ENCODE measurements around the gene MRPL49. TPM values are rescaled to one million over a fixed set of nuclear protein-coding genes. Genes with fewer than 3 reads are reported as not detected.
A peak's percentile ranks its signal among the peaks of the same experiment; 100 is the strongest.

The MRPL49 gene
- total RNA-seq, 1 experiment from 2014 or later = 111 TPM

DNA sequence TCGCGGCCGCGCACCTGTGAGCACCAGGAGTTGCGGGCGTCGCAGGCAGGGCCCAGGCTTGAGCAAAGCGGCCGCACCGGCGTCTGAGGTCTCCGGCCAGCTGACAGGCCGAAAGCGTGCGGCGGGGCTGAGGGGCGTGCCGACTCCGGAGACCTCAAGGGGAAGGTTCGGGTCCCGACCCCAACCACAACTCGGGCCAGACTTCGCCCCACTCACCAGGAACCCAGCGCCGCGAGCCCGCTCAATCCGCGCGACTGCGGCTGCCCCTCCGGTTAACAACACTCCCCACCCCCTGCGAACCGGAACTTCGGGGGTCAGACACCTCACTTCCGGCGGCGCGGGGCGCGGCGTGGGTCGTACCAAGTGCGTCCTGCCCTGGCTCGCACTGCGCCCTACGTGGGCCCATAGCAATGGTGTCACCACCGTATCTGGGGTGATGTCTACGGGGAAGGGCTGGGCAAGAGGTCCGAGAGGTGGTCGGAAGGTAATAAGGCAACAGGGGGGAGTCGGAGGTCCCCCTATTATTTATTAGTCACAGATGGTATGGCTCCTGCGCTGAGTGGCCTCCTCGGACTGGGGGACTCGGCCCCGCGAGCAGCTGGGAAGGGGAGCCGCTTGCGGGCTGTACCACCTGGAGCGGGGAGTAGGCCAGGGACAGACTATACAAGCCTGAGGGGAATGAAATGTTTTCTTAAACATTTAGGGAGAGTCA is 12.3 kb downstream of the MRPL49 start, which contains the start of gene SYVN1:
Gene SYVN1, minus strand, starts transcription at position 280 of the 712 bp plus-strand sequence. CDS start 918 bp downstream, outside the sequence.
- peak within 1 kb of the TSS; percentile 91 to 96 for H3K4me3 ChIP-seq (ENCODE audit: low read depth in 2 of 2, low read length in 2 of 2)
- intact Hi-C loops (cut with micrococcal nuclease; ENCODE audit: unreplicated experiment) = loop anchor here (10.0 kb wide), 1 partner anchor 50 kb away; the partner anchor contains the start of gene CAPN1
- DNase-seq (ENCODE audit: low read depth, low spot score) (peak; percentile 95), ATAC-seq (peak; percentile 90)
- no peaks in the 10 kb centered on the region for H3K27me3 ChIP-seq (ENCODE audit: control insufficient read depth, insufficient read depth, low read length)
- no peaks in the 10 kb centered on the region for H3K9me3 ChIP-seq (ENCODE audit: control insufficient read depth, insufficient read depth, low read depth, low read length)
- in situ Hi-C loops (cut with HindIII; ENCODE audit: low pct_unique_long_range_greater_than_20kb, low sequenced_read_pairs) = no loop called here
- ChIA-PET CTCF (interaction anchor here (0.7 to 1.5 kb wide), 2 partner anchors 14 to 182 kb away, joined by 3 read pairs; no protein-coding TSS in a partner anchor), POLR2A (interaction anchor here (0.6 to 2.3 kb wide), 2 partner anchors 11 to 12 kb away, joined by 3 to 10 read pairs; partner anchors contain the start of genes FAU and MRPL49)
- peak within 1 kb of the TSS; percentile 99 for H3K27ac ChIP-seq (ENCODE audit: low read length)
- TF ChIP-seq, protein P1, sequence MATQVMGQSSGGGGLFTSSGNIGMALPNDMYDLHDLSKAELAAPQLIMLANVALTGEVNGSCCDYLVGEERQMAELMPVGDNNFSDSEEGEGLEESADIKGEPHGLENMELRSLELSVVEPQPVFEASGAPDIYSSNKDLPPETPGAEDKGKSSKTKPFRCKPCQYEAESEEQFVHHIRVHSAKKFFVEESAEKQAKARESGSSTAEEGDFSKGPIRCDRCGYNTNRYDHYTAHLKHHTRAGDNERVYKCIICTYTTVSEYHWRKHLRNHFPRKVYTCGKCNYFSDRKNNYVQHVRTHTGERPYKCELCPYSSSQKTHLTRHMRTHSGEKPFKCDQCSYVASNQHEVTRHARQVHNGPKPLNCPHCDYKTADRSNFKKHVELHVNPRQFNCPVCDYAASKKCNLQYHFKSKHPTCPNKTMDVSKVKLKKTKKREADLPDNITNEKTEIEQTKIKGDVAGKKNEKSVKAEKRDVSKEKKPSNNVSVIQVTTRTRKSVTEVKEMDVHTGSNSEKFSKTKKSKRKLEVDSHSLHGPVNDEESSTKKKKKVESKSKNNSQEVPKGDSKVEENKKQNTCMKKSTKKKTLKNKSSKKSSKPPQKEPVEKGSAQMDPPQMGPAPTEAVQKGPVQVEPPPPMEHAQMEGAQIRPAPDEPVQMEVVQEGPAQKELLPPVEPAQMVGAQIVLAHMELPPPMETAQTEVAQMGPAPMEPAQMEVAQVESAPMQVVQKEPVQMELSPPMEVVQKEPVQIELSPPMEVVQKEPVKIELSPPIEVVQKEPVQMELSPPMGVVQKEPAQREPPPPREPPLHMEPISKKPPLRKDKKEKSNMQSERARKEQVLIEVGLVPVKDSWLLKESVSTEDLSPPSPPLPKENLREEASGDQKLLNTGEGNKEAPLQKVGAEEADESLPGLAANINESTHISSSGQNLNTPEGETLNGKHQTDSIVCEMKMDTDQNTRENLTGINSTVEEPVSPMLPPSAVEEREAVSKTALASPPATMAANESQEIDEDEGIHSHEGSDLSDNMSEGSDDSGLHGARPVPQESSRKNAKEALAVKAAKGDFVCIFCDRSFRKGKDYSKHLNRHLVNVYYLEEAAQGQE (IDR thresholded peaks at IDR 0.05; ENCODE audit: insufficient read depth in 1 of 2, low read depth in 2 of 2, low read length in 1 of 2) = peak in 1 of 2 experiments; percentile 59; a peak in 1 of 4 replicates
- peak; percentile 78; the same call in 1 of the 2 replicates for TF ChIP-seq TCF7L2 (IDR thresholded peaks at IDR 0.05; ENCODE audit: low read depth, low read length)
- TF ChIP-seq CTCF (IDR thresholded peaks at IDR 0.05) = no peak
- TF ChIP-seq SIN3A (IDR thresholded peaks at IDR 0.05; ENCODE audit: borderline replicate concordance, insufficient read depth, low read depth, low read length) = peak; percentile 78; the same call in 1 of the 2 replicates
- TF ChIP-seq POLR2AphosphoS5 (IDR thresholded peaks at IDR 0.05; ENCODE audit: low read depth, low read length) = peak; percentile 84
- peaks cover 16% of the 10 kb centered on the region for H3K4me1 ChIP-seq (ENCODE audit: control insufficient read depth, insufficient read depth, low read length)
- BruUV-seq (replicated peaks) = no TSS peak
- H3K36me3 ChIP-seq (ENCODE audit: control insufficient read depth, insufficient read depth, low read length) = peaks cover 7% of the 10 kb centered on the region; the same call in 1 of the 2 replicates

GRCh38 chr11:65134952-65135632 is 13.0 kb downstream of the MRPL49 start:
- H3K4me1 ChIP-seq (ENCODE audit: control insufficient read depth, insufficient read depth, low read length) = peaks cover 16% of the 10 kb centered on the region
- DNase-seq (ENCODE audit: low read depth, low spot score) (no peak), ATAC-seq (peak; percentile 93)
- intact Hi-C loops (cut with micrococcal nuclease; ENCODE audit: unreplicated experiment) = loop anchor here (10.0 kb wide), 1 partner anchor 50 kb away; the partner anchor contains the start of gene CAPN1
- H3K36me3 ChIP-seq (ENCODE audit: control insufficient read depth, insufficient read depth, low read length) = peaks cover 6% of the 10 kb centered on the region; the same call in 1 of the 2 replicates
- TF ChIP-seq CTCF (IDR thresholded peaks at IDR 0.05) (no peak), SIN3A (IDR thresholded peaks at IDR 0.05; ENCODE audit: borderline replicate concordance, insufficient read depth, low read depth, low read length) (0 out of 2 replicates have a peak, but pooled peaks have one; percentile 19), POLR2AphosphoS5 (IDR thresholded peaks at IDR 0.05; ENCODE audit: low read depth, low read length) (peak; percentile 87), TCF7L2 (IDR thresholded peaks at IDR 0.05; ENCODE audit: low read depth, low read length) (no peak; the same call in 1 of the 2 replicates)
- TF ChIP-seq, protein P1 (IDR thresholded peaks at IDR 0.05; ENCODE audit: insufficient read depth in 1 of 2, low read depth in 2 of 2, low read length in 1 of 2) = no peak
- in situ Hi-C loops (cut with HindIII; ENCODE audit: low pct_unique_long_range_greater_than_20kb, low sequenced_read_pairs) = no loop called here
- ChIA-PET CTCF (interaction anchor here (0.7 to 1.5 kb wide), 3 partner anchors 9 to 181 kb away, joined by 3 to 4 read pairs (median 3); no protein-coding TSS in a partner anchor), POLR2A (interaction anchor here (0.5 to 2.3 kb wide), 3 partner anchors 11 to 22 kb away, joined by 3 to 10 read pairs (median 10); partner anchors contain the start of genes FAU and MRPL49)
- H3K4me3 ChIP-seq (ENCODE audit: low read depth in 2 of 2, low read length in 2 of 2) = peak overlapping the region; percentile 91 to 96
- TSS peak; percentile 89 for BruUV-seq (replicated peaks)
- peak overlapping the region; percentile 99 for H3K27ac ChIP-seq (ENCODE audit: low read length)
- no peaks in the 10 kb centered on the region for H3K9me3 ChIP-seq (ENCODE audit: control insufficient read depth, insufficient read depth, low read depth, low read length)
- no peaks in the 10 kb centered on the region for H3K27me3 ChIP-seq (ENCODE audit: control insufficient read depth, insufficient read depth, low read length)

All from Panc1 (cell line).